HepG2 (cell line): Measurements from ENCODE around the gene MRPS7. TPM values are rescaled to one million over a fixed set of nuclear protein-coding genes. Genes with fewer than 3 reads are reported as not detected.

Experiments
- ADNP ChIP-seq: sonication (generic); formaldehyde crosslinking; IDR thresholded peaks from 2 replicates; pipeline ENCODE4 v1.4.0; 2020; ENCODE audit warnings: missing genetic modification reagents
- ARNT2 ChIP-seq: sonication (generic); formaldehyde crosslinking; IDR thresholded peaks from 2 replicates; pipeline ENCODE4 v1.8.0; 2022; ENCODE audit warnings: mild to moderate bottlenecking, low read depth, missing genetic modification reagents, moderate library complexity
- ATF3 ChIP-seq: sonication (generic); formaldehyde crosslinking; IDR thresholded peaks from 2 replicates; pipeline ENCODE4 v1.4.0; 2020; ENCODE audit warnings: missing genetic modification reagents
- ATF7-NPFF ChIP-seq: sonication (generic); formaldehyde crosslinking; IDR thresholded peaks from 2 replicates; pipeline ENCODE4 v1.8.1; 2023; ENCODE audit warnings: mild to moderate bottlenecking, low read depth, missing genetic modification reagents, moderate library complexity
- CENPX ChIP-seq: sonication (generic); formaldehyde crosslinking; IDR thresholded peaks from 2 replicates; pipeline ENCODE4 v1.9.0; 2021; ENCODE audit warnings: mild to moderate bottlenecking, missing genetic modification reagents, moderate library complexity
- CREBL2 ChIP-seq: sonication (generic); formaldehyde crosslinking; IDR thresholded peaks from 2 replicates; pipeline ENCODE4 v1.8.1; 2023; ENCODE audit warnings: missing genetic modification reagents, mild to moderate bottlenecking, borderline replicate concordance
- HDAC6 ChIP-seq: fragments of 200-600 bp; sonication (generic); IDR thresholded peaks from 2 replicates; pipeline ENCODE4 v1.7.0; 2017; ENCODE audit warnings: mild to moderate bottlenecking, antibody characterized with exemption, low read length, low read depth
- HNRNPH1 ChIP-seq: fragments of 200-400 bp; formaldehyde crosslinking; optimal IDR thresholded peaks from 2 replicates; pipeline ENCODE3; 2017; ENCODE audit warnings: mild to moderate bottlenecking, low read depth, low read length
- KLF6 ChIP-seq: IDR thresholded peaks from 2 replicates; pipeline ENCODE4 v1.8.0; 2016; ENCODE audit warnings: missing biosample characterization, missing genetic modification reagents
- MIER3 ChIP-seq: IDR thresholded peaks from 2 replicates; pipeline ENCODE4 v1.6.1; 2016; ENCODE audit warnings: missing compliant biosample characterization, borderline replicate concordance
- MZF1 ChIP-seq: sonication (generic); formaldehyde crosslinking; IDR thresholded peaks from 2 replicates; pipeline ENCODE4 v1.8.1; 2023; ENCODE audit warnings: mild to moderate bottlenecking, missing genetic modification reagents, borderline replicate concordance
- PBX2 ChIP-seq: IDR thresholded peaks from 2 replicates; pipeline ENCODE4 v1.6.1; 2016; ENCODE audit warnings: control low read depth
- PITX1 ChIP-seq: sonication (generic); formaldehyde crosslinking; IDR thresholded peaks from 2 replicates; pipeline ENCODE4 v1.5.1; 2020; ENCODE audit warnings: mild to moderate bottlenecking, missing genetic modification reagents
- POGZ ChIP-seq: sonication (generic); formaldehyde crosslinking; IDR thresholded peaks from 2 replicates; pipeline ENCODE4 v1.4.0; 2020; ENCODE audit warnings: mild to moderate bottlenecking, missing genetic modification reagents
- REXO4 ChIP-seq: sonication (generic); formaldehyde crosslinking; IDR thresholded peaks from 2 replicates; pipeline ENCODE4 v1.8.0; 2022; ENCODE audit warnings: missing genetic modification reagents, mild to moderate bottlenecking, borderline replicate concordance
- SAFB2 ChIP-seq: sonication (generic); formaldehyde crosslinking; IDR thresholded peaks from 2 replicates; pipeline ENCODE4 v1.5.1; 2020; ENCODE audit warnings: missing genetic modification reagents, low read depth, mild to moderate bottlenecking, borderline replicate concordance
- SMAD1 ChIP-seq: sonication (generic); formaldehyde crosslinking; IDR thresholded peaks from 2 replicates; pipeline ENCODE4 v1.4.0; 2020; ENCODE audit warnings: missing genetic modification reagents, low read depth, mild to moderate bottlenecking, borderline replicate concordance
- ZC3H13 ChIP-seq: sonication (generic); formaldehyde crosslinking; IDR thresholded peaks from 2 replicates; pipeline ENCODE4 v1.8.1; 2023; ENCODE audit warnings: mild to moderate bottlenecking, missing genetic modification reagents, moderate library complexity
- ZNF253 ChIP-seq: sonication (generic); formaldehyde crosslinking; IDR thresholded peaks from 2 replicates; pipeline ENCODE4 v1.8.0; 2022; ENCODE audit warnings: mild to moderate bottlenecking, missing genetic modification reagents, borderline replicate concordance
- ZNF33B ChIP-seq: sonication (generic); formaldehyde crosslinking; IDR thresholded peaks from 2 replicates; pipeline ENCODE4 v1.5.1; 2020; ENCODE audit warnings: mild to moderate bottlenecking, missing genetic modification reagents
- ZNF343 ChIP-seq: sonication (generic); formaldehyde crosslinking; IDR thresholded peaks from 2 replicates; pipeline ENCODE4 v1.4.0; 2020; ENCODE audit warnings: mild to moderate bottlenecking, missing genetic modification reagents
- ZNF354B ChIP-seq: sonication (generic); formaldehyde crosslinking; IDR thresholded peaks from 2 replicates; pipeline ENCODE4 v1.8.0; 2022; ENCODE audit warnings: mild to moderate bottlenecking, missing genetic modification reagents
- ZNF691 ChIP-seq: sonication (generic); formaldehyde crosslinking; IDR thresholded peaks from 2 replicates; pipeline ENCODE4 v1.4.0; 2020; ENCODE audit warnings: missing genetic modification reagents, low read depth, mild to moderate bottlenecking, borderline replicate concordance
- ZNF800 ChIP-seq: sonication (generic); formaldehyde crosslinking; IDR thresholded peaks from 2 replicates; pipeline ENCODE4 v1.4.0; 2020; ENCODE audit warnings: missing genetic modification reagents
- ZSCAN20 ChIP-seq: sonication (generic); formaldehyde crosslinking; IDR thresholded peaks from 2 replicates; pipeline ENCODE4 v1.4.0; 2020; ENCODE audit warnings: missing genetic modification reagents, mild to moderate bottlenecking, borderline replicate concordance
- polyA plus RNA-seq, 8 experiments: library from polyadenylated mRNA; depleted of rRNA in 3 of 8; stranded (reverse) in 7 of 8; unstranded in 1 of 8; fragments of >200 nt; fragmentation: Illumina TruSeq in 4 of 8; extraction: Trizol in 4 of 8; gene quantifications; 2 replicates each; pipeline versions ENCODE4 v1.2.1 to v1.2.3, GENCODE V29; 2011 to 2016; ENCODE audit warnings: low read depth in 4 of 8, missing spikeins in 1 of 8, mixed read lengths in 1 of 8; ENCODE audit not compliant: insufficient read depth in 1 of 8
- total RNA-seq, 5 experiments: library from RNA; depleted of rRNA; stranded (reverse); fragments of >200 nt; fragmentation: Illumina TruSeq; extraction: Trizol; gene quantifications; 2 replicates each; pipeline ENCODE4 v1.2.3, GENCODE V29; 2016; ENCODE audit warnings: low read depth in 1 of 5

MRPS7 gene
- total and polyA plus RNA-seq, 2 of the 13 experiments (the other 11 are each of a cell fraction or from before 2014, with no cell fraction given), result 97.0 to 162 TPM

- peak; percentile 46; the same call in 1 of the 2 replicates for TF ChIP-seq ATF3
- no peak for TF ChIP-seq HDAC6
- TF ChIP-seq PBX2, result no peak
- TF ChIP-seq CREBL2 (CRISPR knock-in tag), result peak; percentile 52; the same call in 1 of the 2 replicates
- TF ChIP-seq SMAD1, result peak; percentile 78; the same call in 1 of the 2 replicates
- TF ChIP-seq ZNF354B (CRISPR knock-in tag), result no peak
- TF ChIP-seq ZSCAN20 (CRISPR knock-in tag), result no peak; the same call in 1 of the 2 replicates
- no peak for TF ChIP-seq MZF1 (CRISPR knock-in tag)
- no peak for TF ChIP-seq REXO4 (CRISPR knock-in tag)
- 0 out of 2 replicates have a peak, but pooled peaks have one; percentile 43 for TF ChIP-seq ADNP (CRISPR knock-in tag)
- TF ChIP-seq MIER3 (CRISPR knock-in tag), result peak; percentile 87; the same call in 1 of the 2 replicates
- TF ChIP-seq PITX1, result peak; percentile 79
- TF ChIP-seq ZNF33B, result no peak
- TF ChIP-seq HNRNPH1, result peak; percentile 99
- peak; percentile 45; the same call in 1 of the 2 replicates for TF ChIP-seq SAFB2 (CRISPR knock-in tag)
- no peak for TF ChIP-seq ZNF800
- TF ChIP-seq POGZ, result 0 out of 2 replicates have a peak, but pooled peaks have one; percentile 15
- TF ChIP-seq ZNF343, result 0 out of 2 replicates have a peak, but pooled peaks have one; percentile 72
- peak; percentile 77; the same call in 1 of the 2 replicates for TF ChIP-seq ZNF253 (CRISPR knock-in tag)
- TF ChIP-seq ZNF691, result peak; percentile 86
- peak; percentile 84 for TF ChIP-seq ARNT2 (CRISPR knock-in tag)
- TF ChIP-seq ZC3H13 (CRISPR knock-in tag), result 0 out of 2 replicates have a peak, but pooled peaks have one; percentile 55
- no peak for TF ChIP-seq CENPX (CRISPR knock-in tag)
- peak; percentile 14; the same call in 1 of the 2 replicates for TF ChIP-seq ATF7-NPFF (CRISPR knock-in tag)
- TF ChIP-seq KLF6 (CRISPR knock-in tag), result no peak; the same call in 1 of the 2 replicates
These were observed 47.3 kb downstream of the MRPS7 start (continued) for GRCh38 chr17:75308732-75309629.
